Esophagus squamous epithelium (tissue), 5 donors: ENCODE data around the gene CTSO. TPM values are rescaled to one million over a fixed set of nuclear protein-coding genes. Genes with fewer than 3 reads are reported as not detected.
"Not testable (repeated sequence)": the region's sequence is repeated elsewhere in the genome, so short reads cannot be mapped to it uniquely, and the experiment has no call there.

Experiments used
- DNase-seq: peaks from one replicate; lab custom pipeline; 2025; lab: John Stamatoyannopoulos, UW
- H3K27ac ChIP-seq, 4 donors: fragments of 200-600 bp; sonication (generic); one replicate each; pipeline ENCODE4 v1.5.1; 2016 to 2019; ENCODE audit warnings: mild to moderate bottlenecking in 1 of 4
- H3K27me3 ChIP-seq, 4 donors: fragments of 200-600 bp; sonication (generic); 1 replicate in 3 of 4; 2 replicates in 1 of 4; pipeline versions ENCODE4 v1.5.1 to v1.6.0; 2017 to 2021; ENCODE audit warnings: antibody characterized with exemption in 1 of 4
- H3K36me3 ChIP-seq, 3 donors: fragments of 200-600 bp; sonication (generic); one replicate each; pipeline ENCODE4 v1.5.1; 2016 to 2019
- H3K4me1 ChIP-seq, 3 donors: fragments of 200-600 bp; sonication (generic); one replicate each; pipeline ENCODE4 v1.5.1; 2017 to 2019
- H3K4me3 ChIP-seq, 4 donors: fragments of 200-600 bp; sonication (generic); 1 replicate in 3 of 4; 2 replicates in 1 of 4; pipeline ENCODE4 v1.5.1; 2016 to 2019; ENCODE audit warnings: mild to moderate bottlenecking in 2 of 4, moderate library complexity in 1 of 4
- H3K9me3 ChIP-seq, 3 donors: fragments of 200-600 bp; sonication (generic); one replicate each; pipeline ENCODE4 v1.5.1; 2016 to 2019
- POLR2A ChIP-seq, 4 donors: fragments of 450-650 bp; IDR thresholded peaks; one replicate each; pipeline ENCODE4 v1.6.1; 2017; ENCODE audit warnings: antibody characterized with exemption in 4 of 4, mild to moderate bottlenecking in 4 of 4, moderate library complexity in 3 of 4
- WGBS, 2 donors: methylation state at CpG; one replicate each; pipeline ENCODE4 v1.1.5; 2018; 5-methylcytosine and 5-hydroxymethylcytosine counted together
- intact Hi-C: fragments of 100-400 bp; cut with DNase I; formaldehyde crosslinking; loops from one replicate; pipeline ENCODE4 v1.15.0; 2022
- total RNA-seq, 4 donors: library from RNA; depleted of rRNA; stranded (reverse); fragments of >200 nt; gene quantifications; one replicate each; pipeline ENCODE4 v1.1.0, GENCODE V29; 2016
- TF ChIP-seq, protein P1 (sequence below), 6 experiments: fragments of 450-650 bp in 4 of 6; fragments of 200-600 bp in 2 of 6; sonication (generic) in 2 of 6; IDR thresholded peaks; one replicate each; pipeline ENCODE4 v1.5.1; 2016 to 2019; ENCODE audit warnings: antibody characterized with exemption in 6 of 6, mild to moderate bottlenecking in 4 of 6, moderate library complexity in 4 of 6
- donor health status: DM: yes; HTN: yes; CAD: no.

The CTSO gene
- total RNA-seq, 4 donors from 2014 or later, result 1.6 to 11.3 (median 6.7) TPM

- WGBS, 2 donors, result 42 to 52% methylated on average over 3 of the region's 3 CpGs
- H3K27me3 ChIP-seq, result no peaks in the 10 kb centered on the region
- H3K4me1 ChIP-seq, result peaks cover 0 to 22% (median 0%) of the 10 kb centered on the region in 3 donors
- no peaks in the 10 kb centered on the region for H3K36me3 ChIP-seq
- intact Hi-C loops, result no loop called here
- no peak for DNase-seq
- TF ChIP-seq POLR2A (IDR thresholded peaks at IDR 0.05), result no peak
- TF ChIP-seq, protein P1, sequence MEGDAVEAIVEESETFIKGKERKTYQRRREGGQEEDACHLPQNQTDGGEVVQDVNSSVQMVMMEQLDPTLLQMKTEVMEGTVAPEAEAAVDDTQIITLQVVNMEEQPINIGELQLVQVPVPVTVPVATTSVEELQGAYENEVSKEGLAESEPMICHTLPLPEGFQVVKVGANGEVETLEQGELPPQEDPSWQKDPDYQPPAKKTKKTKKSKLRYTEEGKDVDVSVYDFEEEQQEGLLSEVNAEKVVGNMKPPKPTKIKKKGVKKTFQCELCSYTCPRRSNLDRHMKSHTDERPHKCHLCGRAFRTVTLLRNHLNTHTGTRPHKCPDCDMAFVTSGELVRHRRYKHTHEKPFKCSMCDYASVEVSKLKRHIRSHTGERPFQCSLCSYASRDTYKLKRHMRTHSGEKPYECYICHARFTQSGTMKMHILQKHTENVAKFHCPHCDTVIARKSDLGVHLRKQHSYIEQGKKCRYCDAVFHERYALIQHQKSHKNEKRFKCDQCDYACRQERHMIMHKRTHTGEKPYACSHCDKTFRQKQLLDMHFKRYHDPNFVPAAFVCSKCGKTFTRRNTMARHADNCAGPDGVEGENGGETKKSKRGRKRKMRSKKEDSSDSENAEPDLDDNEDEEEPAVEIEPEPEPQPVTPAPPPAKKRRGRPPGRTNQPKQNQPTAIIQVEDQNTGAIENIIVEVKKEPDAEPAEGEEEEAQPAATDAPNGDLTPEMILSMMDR (IDR thresholded peaks at IDR 0.05), result no peak
- no peaks in the 10 kb centered on the region for H3K9me3 ChIP-seq
- H3K27ac ChIP-seq, result no peak overlapping the region
- no peak overlapping the region for H3K4me3 ChIP-seq
These were observed 49.3 kb downstream of the CTSO start for GRCh38 chr4:155904331-155904730.

GRCh38 chr4:155903453-155903852 lies 50.2 kb downstream of the CTSO start, which contains the start of gene TDO2:
TSS of gene TDO2 (plus strand) at chr4:155903696. CDS start at chr4:155903759, 63 bp downstream.
- TF ChIP-seq, protein P1 (IDR thresholded peaks at IDR 0.05), result no peak
- TF ChIP-seq POLR2A (IDR thresholded peaks at IDR 0.05), result no peak
- H3K4me3 ChIP-seq, result no peak within 1 kb of the TSS
- H3K27me3 ChIP-seq, result no peaks in the 10 kb centered on the region
- H3K36me3 ChIP-seq, result no peaks in the 10 kb centered on the region
- no peak for DNase-seq
- no peaks in the 10 kb centered on the region for H3K9me3 ChIP-seq
- intact Hi-C loops, result no loop called here
- WGBS, 2 donors, result 42 to 47% methylated on average over 1 of the region's 1 CpG
- peaks cover 0 to 22% (median 0%) of the 10 kb centered on the region in 3 donors for H3K4me1 ChIP-seq
- no peak within 1 kb of the TSS for H3K27ac ChIP-seq

DNA sequence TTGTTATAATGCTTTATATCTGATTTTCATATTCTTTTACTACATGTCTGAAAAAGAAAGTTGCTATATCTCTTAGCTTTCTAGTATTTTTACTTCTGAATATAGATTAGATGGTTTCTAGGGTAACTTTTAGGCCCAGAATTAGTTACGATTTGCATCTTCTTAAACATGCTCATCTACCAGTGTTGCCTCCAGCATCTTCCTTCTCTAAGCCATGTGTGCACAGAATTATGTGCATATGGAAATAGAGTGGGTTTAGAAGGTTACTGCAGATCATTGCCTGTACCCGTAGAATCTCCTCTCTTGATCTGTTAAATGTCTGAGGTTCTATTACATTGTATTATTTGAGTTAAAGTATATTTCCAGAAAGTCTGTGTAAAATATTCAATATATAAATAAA lies 52.7 kb downstream of the CTSO start:
- TF ChIP-seq, protein P1 (IDR thresholded peaks at IDR 0.05), result no peak
- TF ChIP-seq POLR2A (IDR thresholded peaks at IDR 0.05), result no peak
- DNase-seq, result no peak
- Histone ChIP-seq H3K4me1 (peaks cover 0 to 13% (median 0%) of the 10 kb centered on the region in 3 donors), H3K27ac (no peak overlapping the region), H3K27me3 (no peaks in the 10 kb centered on the region), H3K9me3 (no peaks in the 10 kb centered on the region), H3K36me3 (no peaks in the 10 kb centered on the region), H3K4me3 (no peak overlapping the region)
- intact Hi-C loops, result no loop called here
- WGBS, 2 donors, result 79 to 91% methylated on average over 2 of the region's 2 CpGs

- DNase-seq, result no peak
- no peak for TF ChIP-seq POLR2A (IDR thresholded peaks at IDR 0.05)
- TF ChIP-seq, protein P1 (IDR thresholded peaks at IDR 0.05), result no peak
- Histone ChIP-seq H3K27me3 (no peaks in the 10 kb centered on the region), H3K4me1 (peaks cover 0 to 13% (median 0%) of the 10 kb centered on the region in 3 donors), H3K4me3 (no peak overlapping the region), H3K9me3 (no peaks in the 10 kb centered on the region), H3K27ac (no peak overlapping the region), H3K36me3 (no peaks in the 10 kb centered on the region)
- WGBS, 2 donors, result 7 to 14% methylated on average over 1 of the region's 1 CpG
- intact Hi-C loops, result no loop called here
These were observed 53.3 kb downstream of the CTSO start for GRCh38 chr4:155900381-155900780.

GRCh38 chr4:155899891-155900290 lies 53.8 kb downstream of the CTSO start:
- Histone ChIP-seq H3K4me1 (peaks cover 0 to 13% (median 0%) of the 10 kb centered on the region in 3 donors), H3K36me3 (no peaks in the 10 kb centered on the region), H3K4me3 (no peak overlapping the region), H3K9me3 (no peaks in the 10 kb centered on the region), H3K27ac (no peak overlapping the region), H3K27me3 (no peaks in the 10 kb centered on the region)
- 13 to 16% methylated on average over 3 of the region's 3 CpGs for WGBS, 2 donors
- intact Hi-C loops, result no loop called here
- TF ChIP-seq, protein P1 (IDR thresholded peaks at IDR 0.05), result no peak
- no peak for TF ChIP-seq POLR2A (IDR thresholded peaks at IDR 0.05)
- no peak for DNase-seq

GRCh38 chr4:155898371-155898770 lies 55.3 kb downstream of the CTSO start:
- 72 to 84% methylated on average over 2 of the region's 2 CpGs for WGBS, 2 donors
- peaks cover 0 to 13% (median 0%) of the 10 kb centered on the region in 3 donors for H3K4me1 ChIP-seq
- H3K9me3 ChIP-seq, DNase-seq, H3K27ac ChIP-seq, H3K27me3 ChIP-seq, H3K4me3 ChIP-seq, H3K36me3 ChIP-seq, intact Hi-C loops: not testable (repeated sequence)
